Measurements from ENCODE around the gene VSTM2B.

Gene VSTM2B

DNA sequence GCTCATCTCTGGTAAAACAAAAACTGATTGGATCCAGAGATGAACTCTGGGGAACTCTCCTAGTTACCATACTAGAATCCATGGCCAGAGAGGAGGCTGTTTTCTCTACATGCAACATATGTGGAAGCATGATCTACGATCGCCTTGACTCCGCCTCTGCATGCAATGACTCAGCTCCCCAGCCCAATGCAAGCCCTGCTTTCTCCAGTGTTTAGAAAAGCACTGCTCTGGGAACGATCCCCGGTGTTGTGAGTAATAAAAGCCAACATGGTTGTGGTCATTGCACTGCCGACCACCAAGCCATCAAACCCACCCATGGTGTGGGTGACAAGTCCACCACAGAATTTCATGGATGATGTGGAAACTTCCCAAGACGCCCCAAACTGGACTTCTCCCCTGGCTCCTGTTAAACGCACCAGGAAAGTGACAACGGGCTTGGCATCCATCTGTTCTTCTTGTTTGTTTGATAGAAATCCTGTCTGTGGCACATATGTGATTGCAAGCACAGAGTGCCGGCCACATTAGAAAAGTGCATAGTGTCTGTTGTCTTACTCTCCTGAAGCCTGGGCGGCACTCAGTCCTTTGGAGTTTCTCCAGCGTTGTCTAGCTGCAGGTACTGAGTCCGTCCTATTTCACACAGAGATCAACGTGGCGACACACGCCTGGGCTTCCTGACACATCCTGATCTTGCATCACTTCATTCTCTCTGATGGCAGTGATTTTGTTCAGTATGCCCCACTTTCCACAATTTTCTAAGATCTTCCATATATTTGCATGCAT is 36.4 kb upstream of the VSTM2B start:
- TF ChIP-seq TOX (CRISPR knock-in tag; IDR thresholded peaks at IDR 0.05; ENCODE audit: borderline replicate concordance) (no peak), CSDC2 (CRISPR knock-in tag; IDR thresholded peaks at IDR 0.05) (no peak), SNAI2 (CRISPR knock-in tag; IDR thresholded peaks at IDR 0.05) (no peak), BACH2 (CRISPR knock-in tag; IDR thresholded peaks at IDR 0.05; ENCODE audit: borderline replicate concordance) (no peak)
- TF ChIP-seq, protein P1, sequence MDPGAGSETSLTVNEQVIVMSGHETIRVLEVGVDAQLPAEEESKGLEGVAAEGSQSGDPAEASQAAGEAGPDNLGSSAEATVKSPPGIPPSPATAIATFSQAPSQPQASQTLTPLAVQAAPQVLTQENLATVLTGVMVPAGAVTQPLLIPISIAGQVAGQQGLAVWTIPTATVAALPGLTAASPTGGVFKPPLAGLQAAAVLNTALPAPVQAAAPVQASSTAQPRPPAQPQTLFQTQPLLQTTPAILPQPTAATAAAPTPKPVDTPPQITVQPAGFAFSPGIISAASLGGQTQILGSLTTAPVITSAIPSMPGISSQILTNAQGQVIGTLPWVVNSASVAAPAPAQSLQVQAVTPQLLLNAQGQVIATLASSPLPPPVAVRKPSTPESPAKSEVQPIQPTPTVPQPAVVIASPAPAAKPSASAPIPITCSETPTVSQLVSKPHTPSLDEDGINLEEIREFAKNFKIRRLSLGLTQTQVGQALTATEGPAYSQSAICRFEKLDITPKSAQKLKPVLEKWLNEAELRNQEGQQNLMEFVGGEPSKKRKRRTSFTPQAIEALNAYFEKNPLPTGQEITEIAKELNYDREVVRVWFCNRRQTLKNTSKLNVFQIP (CRISPR knock-in tag; IDR thresholded peaks at IDR 0.05; ENCODE audit: borderline replicate concordance, low read depth) = no peak
- ATAC-seq = no peak

DNA sequence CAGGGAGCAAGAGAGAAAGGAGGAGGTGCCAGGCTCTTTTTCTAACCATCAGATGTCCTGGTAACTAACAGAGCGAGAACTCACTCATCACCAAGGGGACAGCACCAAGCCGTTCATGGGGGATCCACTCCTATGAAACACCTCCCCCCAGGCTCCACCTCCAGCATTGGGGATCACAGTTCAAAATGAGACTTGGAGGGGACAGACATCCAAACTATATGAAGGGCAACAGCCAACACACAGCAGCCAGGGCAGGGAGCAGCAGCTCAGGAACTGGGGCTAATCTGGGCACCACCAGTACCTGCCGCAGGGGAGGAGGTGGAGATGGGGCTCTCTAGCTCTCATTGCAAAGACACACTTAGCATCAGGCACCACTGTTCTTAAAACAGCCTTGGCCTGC is 34.3 kb upstream of the VSTM2B start:
- no peak for TF ChIP-seq CSDC2 (CRISPR knock-in tag; IDR thresholded peaks at IDR 0.05)
- TF ChIP-seq ZC3H10 (CRISPR knock-in tag; IDR thresholded peaks at IDR 0.05) = no peak
- no peak for TF ChIP-seq ESRRG (CRISPR knock-in tag; IDR thresholded peaks at IDR 0.05)
- no peak for ATAC-seq

DNA sequence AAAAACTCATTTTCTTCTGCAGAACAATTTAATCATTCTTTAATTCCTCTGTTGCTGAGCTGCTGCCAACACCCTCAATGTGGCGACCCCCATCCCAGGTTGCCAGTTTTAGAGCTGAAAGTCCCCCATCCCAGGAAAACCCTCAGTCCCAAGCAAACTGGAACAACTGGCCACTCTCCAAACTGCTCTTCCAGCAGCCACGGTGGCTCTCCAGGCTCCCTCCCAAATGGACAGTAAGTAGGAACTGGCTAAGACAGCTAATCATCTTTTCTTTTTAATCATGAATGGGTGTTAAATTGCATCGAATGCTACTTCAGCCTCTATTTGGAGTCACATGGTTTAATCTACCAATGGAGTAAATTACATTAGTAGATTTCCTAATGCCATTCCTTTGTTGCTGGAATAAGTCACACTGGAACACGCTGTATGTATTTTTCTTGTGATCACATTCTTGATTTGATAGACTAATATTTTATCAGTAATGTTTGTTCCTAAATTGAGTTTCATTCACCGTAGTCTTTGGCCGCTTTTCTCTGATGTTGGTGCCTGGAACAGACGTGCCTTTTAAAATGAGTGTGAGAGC is 33.7 kb upstream of the VSTM2B start:
- TF ChIP-seq GLIS3 (CRISPR knock-in tag; IDR thresholded peaks at IDR 0.05) (no peak), ZNF8 (CRISPR knock-in tag; IDR thresholded peaks at IDR 0.05) (no peak), ESRRG (CRISPR knock-in tag; IDR thresholded peaks at IDR 0.05) (no peak), OSR1 (CRISPR knock-in tag; IDR thresholded peaks at IDR 0.05) (no peak), PPARA (CRISPR knock-in tag; IDR thresholded peaks at IDR 0.05; ENCODE audit: borderline replicate concordance) (no peak), ZFP3 (CRISPR knock-in tag; IDR thresholded peaks at IDR 0.05) (no peak), ZNF565 (CRISPR knock-in tag; conservative IDR thresholded peaks at IDR 0.05; ENCODE audit: low read depth) (no peak)
- TF ChIP-seq, protein P2, sequence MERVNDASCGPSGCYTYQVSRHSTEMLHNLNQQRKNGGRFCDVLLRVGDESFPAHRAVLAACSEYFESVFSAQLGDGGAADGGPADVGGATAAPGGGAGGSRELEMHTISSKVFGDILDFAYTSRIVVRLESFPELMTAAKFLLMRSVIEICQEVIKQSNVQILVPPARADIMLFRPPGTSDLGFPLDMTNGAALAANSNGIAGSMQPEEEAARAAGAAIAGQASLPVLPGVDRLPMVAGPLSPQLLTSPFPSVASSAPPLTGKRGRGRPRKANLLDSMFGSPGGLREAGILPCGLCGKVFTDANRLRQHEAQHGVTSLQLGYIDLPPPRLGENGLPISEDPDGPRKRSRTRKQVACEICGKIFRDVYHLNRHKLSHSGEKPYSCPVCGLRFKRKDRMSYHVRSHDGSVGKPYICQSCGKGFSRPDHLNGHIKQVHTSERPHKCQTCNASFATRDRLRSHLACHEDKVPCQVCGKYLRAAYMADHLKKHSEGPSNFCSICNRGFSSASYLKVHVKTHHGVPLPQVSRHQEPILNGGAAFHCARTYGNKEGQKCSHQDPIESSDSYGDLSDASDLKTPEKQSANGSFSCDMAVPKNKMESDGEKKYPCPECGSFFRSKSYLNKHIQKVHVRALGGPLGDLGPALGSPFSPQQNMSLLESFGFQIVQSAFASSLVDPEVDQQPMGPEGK (CRISPR knock-in tag; IDR thresholded peaks at IDR 0.05; ENCODE audit: borderline replicate concordance) = no peak
- no peak for ATAC-seq

DNA sequence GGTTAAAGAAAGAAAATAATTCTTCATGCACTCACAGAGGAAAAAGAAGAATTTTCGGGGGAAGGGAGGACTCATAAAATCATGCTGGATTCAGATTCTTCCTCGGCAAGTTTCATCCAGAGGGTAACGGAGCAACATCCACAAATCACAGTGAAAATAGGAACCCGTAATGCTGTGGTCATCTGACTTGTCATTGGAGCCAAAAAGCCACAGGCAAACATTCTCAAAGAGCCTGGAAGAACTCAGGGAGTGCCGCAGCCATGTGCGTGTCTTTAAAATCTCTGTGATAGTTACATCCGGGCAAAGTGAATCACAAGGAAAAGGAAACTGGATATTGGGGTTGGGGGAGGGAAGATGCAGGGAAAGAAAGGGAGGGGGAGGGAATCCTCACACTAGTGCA is 33.0 kb upstream of the VSTM2B start:
- ATAC-seq = no peak
- no peak for TF ChIP-seq TCF4 (CRISPR knock-in tag; IDR thresholded peaks at IDR 0.05; ENCODE audit: borderline replicate concordance)
- TF ChIP-seq TOX (CRISPR knock-in tag; IDR thresholded peaks at IDR 0.05; ENCODE audit: borderline replicate concordance) = no peak
- no peak for TF ChIP-seq ZFP30 (CRISPR knock-in tag; IDR thresholded peaks at IDR 0.05)
- TF ChIP-seq BACH2 (CRISPR knock-in tag; IDR thresholded peaks at IDR 0.05; ENCODE audit: borderline replicate concordance) = no peak
- TF ChIP-seq ZC3H10 (CRISPR knock-in tag; IDR thresholded peaks at IDR 0.05) = no peak
- no peak for TF ChIP-seq RARB (CRISPR knock-in tag; IDR thresholded peaks at IDR 0.05)
- no peak for TF ChIP-seq CSDC2 (CRISPR knock-in tag; IDR thresholded peaks at IDR 0.05)
- TF ChIP-seq GLIS3 (CRISPR knock-in tag; IDR thresholded peaks at IDR 0.05) = no peak
- no peak for TF ChIP-seq ZNF8 (CRISPR knock-in tag; IDR thresholded peaks at IDR 0.05)
- no peak for TF ChIP-seq ESRRG (CRISPR knock-in tag; IDR thresholded peaks at IDR 0.05)
- TF ChIP-seq, protein P3, sequence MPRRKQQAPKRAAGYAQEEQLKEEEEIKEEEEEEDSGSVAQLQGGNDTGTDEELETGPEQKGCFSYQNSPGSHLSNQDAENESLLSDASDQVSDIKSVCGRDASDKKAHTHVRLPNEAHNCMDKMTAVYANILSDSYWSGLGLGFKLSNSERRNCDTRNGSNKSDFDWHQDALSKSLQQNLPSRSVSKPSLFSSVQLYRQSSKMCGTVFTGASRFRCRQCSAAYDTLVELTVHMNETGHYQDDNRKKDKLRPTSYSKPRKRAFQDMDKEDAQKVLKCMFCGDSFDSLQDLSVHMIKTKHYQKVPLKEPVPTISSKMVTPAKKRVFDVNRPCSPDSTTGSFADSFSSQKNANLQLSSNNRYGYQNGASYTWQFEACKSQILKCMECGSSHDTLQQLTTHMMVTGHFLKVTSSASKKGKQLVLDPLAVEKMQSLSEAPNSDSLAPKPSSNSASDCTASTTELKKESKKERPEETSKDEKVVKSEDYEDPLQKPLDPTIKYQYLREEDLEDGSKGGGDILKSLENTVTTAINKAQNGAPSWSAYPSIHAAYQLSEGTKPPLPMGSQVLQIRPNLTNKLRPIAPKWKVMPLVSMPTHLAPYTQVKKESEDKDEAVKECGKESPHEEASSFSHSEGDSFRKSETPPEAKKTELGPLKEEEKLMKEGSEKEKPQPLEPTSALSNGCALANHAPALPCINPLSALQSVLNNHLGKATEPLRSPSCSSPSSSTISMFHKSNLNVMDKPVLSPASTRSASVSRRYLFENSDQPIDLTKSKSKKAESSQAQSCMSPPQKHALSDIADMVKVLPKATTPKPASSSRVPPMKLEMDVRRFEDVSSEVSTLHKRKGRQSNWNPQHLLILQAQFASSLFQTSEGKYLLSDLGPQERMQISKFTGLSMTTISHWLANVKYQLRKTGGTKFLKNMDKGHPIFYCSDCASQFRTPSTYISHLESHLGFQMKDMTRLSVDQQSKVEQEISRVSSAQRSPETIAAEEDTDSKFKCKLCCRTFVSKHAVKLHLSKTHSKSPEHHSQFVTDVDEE (CRISPR knock-in tag; IDR thresholded peaks at IDR 0.05) = no peak
- TF ChIP-seq, protein P1 (CRISPR knock-in tag; IDR thresholded peaks at IDR 0.05; ENCODE audit: borderline replicate concordance, low read depth) = no peak
- TF ChIP-seq, protein P4, sequence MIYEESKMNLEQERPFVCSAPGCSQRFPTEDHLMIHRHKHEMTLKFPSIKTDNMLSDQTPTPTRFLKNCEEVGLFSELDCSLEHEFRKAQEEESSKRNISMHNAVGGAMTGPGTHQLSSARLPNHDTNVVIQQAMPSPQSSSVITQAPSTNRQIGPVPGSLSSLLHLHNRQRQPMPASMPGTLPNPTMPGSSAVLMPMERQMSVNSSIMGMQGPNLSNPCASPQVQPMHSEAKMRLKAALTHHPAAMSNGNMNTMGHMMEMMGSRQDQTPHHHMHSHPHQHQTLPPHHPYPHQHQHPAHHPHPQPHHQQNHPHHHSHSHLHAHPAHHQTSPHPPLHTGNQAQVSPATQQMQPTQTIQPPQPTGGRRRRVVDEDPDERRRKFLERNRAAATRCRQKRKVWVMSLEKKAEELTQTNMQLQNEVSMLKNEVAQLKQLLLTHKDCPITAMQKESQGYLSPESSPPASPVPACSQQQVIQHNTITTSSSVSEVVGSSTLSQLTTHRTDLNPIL (CRISPR knock-in tag; IDR thresholded peaks at IDR 0.05; ENCODE audit: low read depth) = no peak
- TF ChIP-seq ZNF565 (CRISPR knock-in tag; conservative IDR thresholded peaks at IDR 0.05; ENCODE audit: low read depth) = no peak
- TF ChIP-seq SNAI2 (CRISPR knock-in tag; IDR thresholded peaks at IDR 0.05) = no peak
- TF ChIP-seq ISL1 (CRISPR knock-in tag; IDR thresholded peaks at IDR 0.05) = no peak
- TF ChIP-seq ZFP3 (CRISPR knock-in tag; IDR thresholded peaks at IDR 0.05) = no peak
- no peak for TF ChIP-seq OSR1 (CRISPR knock-in tag; IDR thresholded peaks at IDR 0.05)
- TF ChIP-seq, protein P2 (CRISPR knock-in tag; IDR thresholded peaks at IDR 0.05; ENCODE audit: borderline replicate concordance) = no peak
- TF ChIP-seq PPARA (CRISPR knock-in tag; IDR thresholded peaks at IDR 0.05; ENCODE audit: borderline replicate concordance) = no peak

Measured in SK-N-SH treated with all-trans-retinoic acid at 6 μM for 48 hours (cell line).